Cerebellar cortex (tissue), 1 donor: ENCODE results near the gene NCOA1.
"Not testable (repeated sequence)": the region's sequence is repeated elsewhere in the genome, so short reads cannot be mapped to it uniquely, and the experiment has no call there.

Experiments
- DNase-seq: peaks from one replicate; pipeline ENCODE4 v3.0.0-alpha.2; 2015; ENCODE audit warnings: low spot score

The NCOA1 gene

GRCh38 chr2:24635181-24635580, 144.1 kb downstream of the NCOA1 start:
- peak; percentile 51 for DNase-seq

- DNase-seq, result no peak
Observed at GRCh38 chr2:24638568-24638967, 147.5 kb downstream of the NCOA1 start.

GRCh38 chr2:24642351-24642750, 151.3 kb downstream of the NCOA1 start:
- DNase-seq, result no peak

- DNase-seq, result no peak
Observed at GRCh38 chr2:24643051-24643450, 152.0 kb downstream of the NCOA1 start.

- DNase-seq, result no peak
Observed at GRCh38 chr2:24644032-24644431, 153.0 kb downstream of the NCOA1 start.

GRCh38 chr2:24650997-24651642, 160.1 kb downstream of the NCOA1 start:
- no peak for DNase-seq

GRCh38 chr2:24651643-24652003, 160.6 kb downstream of the NCOA1 start:
- DNase-seq, result no peak

GRCh38 chr2:24652265-24653182, 161.5 kb downstream of the NCOA1 start:
- no peak for DNase-seq

GRCh38 chr2:24657818-24658217, 166.8 kb downstream of the NCOA1 start:
- DNase-seq, result no peak

- DNase-seq, result no peak
Observed at GRCh38 chr2:24658531-24659202, 167.6 kb downstream of the NCOA1 start.

- no peak for DNase-seq
Observed at GRCh38 chr2:24659862-24660261, 168.8 kb downstream of the NCOA1 start.

- DNase-seq, result no peak
Observed at GRCh38 chr2:24667542-24667941, 176.5 kb downstream of the NCOA1 start.

GRCh38 chr2:24671230-24671629, 180.2 kb downstream of the NCOA1 start:
- DNase-seq, result no peak

- no peak for DNase-seq
Observed at GRCh38 chr2:24672589-24672988, 181.5 kb downstream of the NCOA1 start.

GRCh38 chr2:24675338-24675737, 184.3 kb downstream of the NCOA1 start:
- DNase-seq, result no peak

GRCh38 chr2:24676493-24676892, 185.4 kb downstream of the NCOA1 start:
- DNase-seq, result no peak

GRCh38 chr2:24678066-24678465, 187.0 kb downstream of the NCOA1 start:
- DNase-seq, result not testable (repeated sequence)

- DNase-seq, result no peak
Observed at GRCh38 chr2:24680196-24680595, 189.1 kb downstream of the NCOA1 start.

- no peak for DNase-seq
Observed at GRCh38 chr2:24682304-24682703, 191.2 kb downstream of the NCOA1 start.

GRCh38 chr2:24683408-24683807, 192.4 kb downstream of the NCOA1 start:
- DNase-seq, result no peak

- no peak for DNase-seq
Observed at GRCh38 chr2:24690524-24690923, 199.5 kb downstream of the NCOA1 start.

- peak; percentile 22 for DNase-seq
Observed at GRCh38 chr2:24691806-24692205, 200.8 kb downstream of the NCOA1 start.

GRCh38 chr2:24697792-24698191, 206.7 kb downstream of the NCOA1 start:
- no peak for DNase-seq
